GM15510 (cell line): Measurements from ENCODE around the gene SHROOM3.

ENCODE experiments used
- POLR2A ChIP-seq: IDR thresholded peaks from 3 replicates; pipeline ENCODE4 v1.6.1; 2011; ENCODE audit warnings: borderline replicate concordance; ENCODE audit not compliant: insufficient read length; ENCODE audit errors: extremely low read depth

Gene SHROOM3

GRCh38 chr4:76738086-76738931 lies 303.3 kb downstream of the SHROOM3 start:
- no peak for TF ChIP-seq POLR2A

- no peak for TF ChIP-seq POLR2A
Measured at GRCh38 chr4:76740192-76740591, 305.2 kb downstream of the SHROOM3 start.

GRCh38 chr4:76740866-76741662 lies 306.0 kb downstream of the SHROOM3 start:
- no peak for TF ChIP-seq POLR2A

- no peak for TF ChIP-seq POLR2A
Measured at GRCh38 chr4:76741663-76742020, 306.6 kb downstream of the SHROOM3 start.

- no peak for TF ChIP-seq POLR2A
Measured at GRCh38 chr4:76744241-76744921, 309.4 kb downstream of the SHROOM3 start.

GRCh38 chr4:76745240-76745639 lies 310.2 kb downstream of the SHROOM3 start:
- TF ChIP-seq POLR2A: no peak

GRCh38 chr4:76747563-76747962 lies 312.5 kb downstream of the SHROOM3 start:
- TF ChIP-seq POLR2A: no peak

- TF ChIP-seq POLR2A: no peak
Measured at GRCh38 chr4:76748649-76749048, 313.6 kb downstream of the SHROOM3 start.

- TF ChIP-seq POLR2A: no peak
Measured at GRCh38 chr4:76749355-76749754, 314.3 kb downstream of the SHROOM3 start.

GRCh38 chr4:76750716-76751115 lies 315.7 kb downstream of the SHROOM3 start:
- no peak for TF ChIP-seq POLR2A

GRCh38 chr4:76751612-76752343 lies 316.7 kb downstream of the SHROOM3 start:
- TF ChIP-seq POLR2A: no peak

GRCh38 chr4:76752861-76753501 lies 318.0 kb downstream of the SHROOM3 start:
- TF ChIP-seq POLR2A: no peak

- no peak for TF ChIP-seq POLR2A
Measured at GRCh38 chr4:76753814-76754213, 318.8 kb downstream of the SHROOM3 start.

- TF ChIP-seq POLR2A: no peak
Measured at GRCh38 chr4:76754439-76754838, 319.4 kb downstream of the SHROOM3 start.

- TF ChIP-seq POLR2A: no peak
Measured at GRCh38 chr4:76755756-76756155, 320.7 kb downstream of the SHROOM3 start.

- no peak for TF ChIP-seq POLR2A
Measured at GRCh38 chr4:76756416-76756815, 321.4 kb downstream of the SHROOM3 start.
